ENCODE data around the gene LRRC8A. TPM values are rescaled to one million over a fixed set of nuclear protein-coding genes. Genes with fewer than 3 reads are reported as not detected.

The LRRC8A gene
- total and polyA plus RNA-seq, 2 experiments from 2014 or later: 37.3 to 80.5 TPM

GRCh38 chr9:128933731-128934130, 51.8 kb downstream of the LRRC8A start:
- H3K27ac ChIP-seq (ENCODE audit: low read depth): no peak overlapping the region
- H3F3A ChIP-seq (replicated peaks; ENCODE audit: low read depth): no peaks in the 10 kb centered on the region
- no peak overlapping the region for H3K4me2 ChIP-seq
- Mint-ChIP-seq H3K4me3 (no peak overlapping the region), H3K36me3 (ENCODE audit: low read depth) (no peaks in the 10 kb centered on the region), H3K27me3 (ENCODE audit: insufficient read depth, low read depth, poor library complexity) (peaks cover 6% of the 10 kb centered on the region), H3K9me3 (no peaks in the 10 kb centered on the region; the same call in 2 of the 3 replicates), H3K4me1 (no peaks in the 10 kb centered on the region), H3K27ac (no peak overlapping the region)
- no peaks in the 10 kb centered on the region for H3K36me3 ChIP-seq (ENCODE audit: insufficient read depth)
- H4K20me1 ChIP-seq (replicated peaks; ENCODE audit: insufficient read depth): no peaks in the 10 kb centered on the region
- H2AFZ ChIP-seq: no peak overlapping the region
- no peak for TF ChIP-seq EZH2 (IDR thresholded peaks at IDR 0.05; ENCODE audit: low read depth, unreplicated experiment)
- TF ChIP-seq ZNF331 (CRISPR knock-in tag; IDR thresholded peaks at IDR 0.05; ENCODE audit: low read depth): no peak
- no peak for TF ChIP-seq POLR2AphosphoS5 (IDR thresholded peaks at IDR 0.05; ENCODE audit: low read depth)
- no peak for TF ChIP-seq NANOG (IDR thresholded peaks at IDR 0.05; ENCODE audit: borderline replicate concordance)
- TF ChIP-seq, protein P1, sequence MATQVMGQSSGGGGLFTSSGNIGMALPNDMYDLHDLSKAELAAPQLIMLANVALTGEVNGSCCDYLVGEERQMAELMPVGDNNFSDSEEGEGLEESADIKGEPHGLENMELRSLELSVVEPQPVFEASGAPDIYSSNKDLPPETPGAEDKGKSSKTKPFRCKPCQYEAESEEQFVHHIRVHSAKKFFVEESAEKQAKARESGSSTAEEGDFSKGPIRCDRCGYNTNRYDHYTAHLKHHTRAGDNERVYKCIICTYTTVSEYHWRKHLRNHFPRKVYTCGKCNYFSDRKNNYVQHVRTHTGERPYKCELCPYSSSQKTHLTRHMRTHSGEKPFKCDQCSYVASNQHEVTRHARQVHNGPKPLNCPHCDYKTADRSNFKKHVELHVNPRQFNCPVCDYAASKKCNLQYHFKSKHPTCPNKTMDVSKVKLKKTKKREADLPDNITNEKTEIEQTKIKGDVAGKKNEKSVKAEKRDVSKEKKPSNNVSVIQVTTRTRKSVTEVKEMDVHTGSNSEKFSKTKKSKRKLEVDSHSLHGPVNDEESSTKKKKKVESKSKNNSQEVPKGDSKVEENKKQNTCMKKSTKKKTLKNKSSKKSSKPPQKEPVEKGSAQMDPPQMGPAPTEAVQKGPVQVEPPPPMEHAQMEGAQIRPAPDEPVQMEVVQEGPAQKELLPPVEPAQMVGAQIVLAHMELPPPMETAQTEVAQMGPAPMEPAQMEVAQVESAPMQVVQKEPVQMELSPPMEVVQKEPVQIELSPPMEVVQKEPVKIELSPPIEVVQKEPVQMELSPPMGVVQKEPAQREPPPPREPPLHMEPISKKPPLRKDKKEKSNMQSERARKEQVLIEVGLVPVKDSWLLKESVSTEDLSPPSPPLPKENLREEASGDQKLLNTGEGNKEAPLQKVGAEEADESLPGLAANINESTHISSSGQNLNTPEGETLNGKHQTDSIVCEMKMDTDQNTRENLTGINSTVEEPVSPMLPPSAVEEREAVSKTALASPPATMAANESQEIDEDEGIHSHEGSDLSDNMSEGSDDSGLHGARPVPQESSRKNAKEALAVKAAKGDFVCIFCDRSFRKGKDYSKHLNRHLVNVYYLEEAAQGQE (IDR thresholded peaks at IDR 0.05; ENCODE audit: unreplicated experiment): no peak
- no peak for TF ChIP-seq ZNF462 (CRISPR knock-in tag; IDR thresholded peaks at IDR 0.05)
- TF ChIP-seq CTCF (conservative IDR thresholded peaks at IDR 0.05; ENCODE audit: low read depth in 2 of 2): no peak
- TF ChIP-seq, protein P2, sequence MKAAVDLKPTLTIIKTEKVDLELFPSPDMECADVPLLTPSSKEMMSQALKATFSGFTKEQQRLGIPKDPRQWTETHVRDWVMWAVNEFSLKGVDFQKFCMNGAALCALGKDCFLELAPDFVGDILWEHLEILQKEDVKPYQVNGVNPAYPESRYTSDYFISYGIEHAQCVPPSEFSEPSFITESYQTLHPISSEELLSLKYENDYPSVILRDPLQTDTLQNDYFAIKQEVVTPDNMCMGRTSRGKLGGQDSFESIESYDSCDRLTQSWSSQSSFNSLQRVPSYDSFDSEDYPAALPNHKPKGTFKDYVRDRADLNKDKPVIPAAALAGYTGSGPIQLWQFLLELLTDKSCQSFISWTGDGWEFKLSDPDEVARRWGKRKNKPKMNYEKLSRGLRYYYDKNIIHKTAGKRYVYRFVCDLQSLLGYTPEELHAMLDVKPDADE (IDR thresholded peaks at IDR 0.05): no peak
- TF ChIP-seq ZNF114 (CRISPR knock-in tag; IDR thresholded peaks at IDR 0.05): no peak
- no peak for DNase-seq (ENCODE audit: low spot score)
- H3K9me2 ChIP-seq (ENCODE audit: insufficient read depth): no peaks in the 10 kb centered on the region
- no peaks in the 10 kb centered on the region for H3K4me1 ChIP-seq (ENCODE audit: insufficient read depth)
- H3K79me2 ChIP-seq (replicated peaks; ENCODE audit: insufficient read depth): no peaks in the 10 kb centered on the region
- H3K27me3 ChIP-seq (ENCODE audit: insufficient read depth): no peaks in the 10 kb centered on the region
- H3K4me3 ChIP-seq: no peak overlapping the region
- no peak for ATAC-seq
